Measurements from ENCODE around the gene UBAC1.
"Not testable (repeated sequence)": the region's sequence is repeated elsewhere in the genome, so short reads cannot be mapped to it uniquely, and the experiment has no call there.

UBAC1 gene

GRCh38 chr9:135976944-135977343 lies 15.8 kb upstream of the UBAC1 start:
- no peak for DNase-seq

- DNase-seq = no peak
Observed at GRCh38 chr9:135976531-135976930, 15.4 kb upstream of the UBAC1 start.

- DNase-seq = no peak
Observed at GRCh38 chr9:135975834-135976233, 14.7 kb upstream of the UBAC1 start.

- DNase-seq = no peak
Observed at GRCh38 chr9:135974220-135974573, 13.0 kb upstream of the UBAC1 start.

GRCh38 chr9:135973277-135974219 lies 12.4 kb upstream of the UBAC1 start:
- no peak for DNase-seq

GRCh38 chr9:135971892-135972291 lies 10.7 kb upstream of the UBAC1 start:
- DNase-seq = no peak

GRCh38 chr9:135971111-135971766 lies 10.1 kb upstream of the UBAC1 start:
- DNase-seq = no peak

GRCh38 chr9:135970128-135970815 lies 9.1 kb upstream of the UBAC1 start:
- DNase-seq = no peak

GRCh38 chr9:135969064-135969683 lies 8.0 kb upstream of the UBAC1 start:
- DNase-seq = no peak

GRCh38 chr9:135968601-135969000 lies 7.4 kb upstream of the UBAC1 start:
- DNase-seq = no peak

GRCh38 chr9:135968083-135968476 lies 6.9 kb upstream of the UBAC1 start:
- no peak for DNase-seq

- not testable (repeated sequence) for DNase-seq
Observed at GRCh38 chr9:135966916-135967260, 5.7 kb upstream of the UBAC1 start.

GRCh38 chr9:135965124-135965756 lies 4.1 kb upstream of the UBAC1 start:
- DNase-seq = no peak

- DNase-seq = no peak
Observed at GRCh38 chr9:135963938-135964337, 2.8 kb upstream of the UBAC1 start.

- DNase-seq = no peak
Observed at GRCh38 chr9:135963338-135963737, 2.2 kb upstream of the UBAC1 start.

- no peak for DNase-seq
Observed at GRCh38 chr9:135962696-135963307, 1.6 kb upstream of the UBAC1 start.

- DNase-seq = no peak
Observed at GRCh38 chr9:135961811-135962695, 880 bp upstream of the UBAC1 start.

GRCh38 chr9:135960411-135961276 lies 529 bp downstream of the UBAC1 start:
- no peak for DNase-seq

- DNase-seq = no peak
Observed at GRCh38 chr9:135959814-135960213, 1.4 kb downstream of the UBAC1 start.

GRCh38 chr9:135958485-135958884 lies 2.7 kb downstream of the UBAC1 start:
- DNase-seq = no peak

All from NCI-H187 (cell line).